Renal cortical epithelial cell (primary cell): ENCODE measurements around the gene MYT1. TPM values are rescaled to one million over a fixed set of nuclear protein-coding genes. Genes with fewer than 3 reads are reported as not detected.

ENCODE experiments used
- DNase-seq: peaks from one replicate; pipeline ENCODE4 v3.0.0-alpha.2; 2011; ENCODE audit warnings: low read depth
- total RNA-seq: library from RNA; depleted of rRNA; stranded (reverse); fragments of >200 nt; gene quantifications from 2 replicates; pipeline ENCODE4 v1.2.3, GENCODE V29; 2014

The MYT1 gene
- total RNA-seq, 1 donor from 2014 or later: under 0.01 TPM

- no peak for DNase-seq
Measured at GRCh38 chr20:64153861-64154589, 10.2 kb upstream of the MYT1 start.

- no peak for DNase-seq
Measured at GRCh38 chr20:64154590-64155257, 9.5 kb upstream of the MYT1 start.

GRCh38 chr20:64155258-64156135, 8.8 kb upstream of the MYT1 start:
- no peak for DNase-seq

GRCh38 chr20:64156136-64156885, 7.9 kb upstream of the MYT1 start:
- no peak for DNase-seq

GRCh38 chr20:64156886-64157875, 7.1 kb upstream of the MYT1 start:
- DNase-seq: no peak

GRCh38 chr20:64157878-64158277, 6.4 kb upstream of the MYT1 start:
- DNase-seq: no peak

- no peak for DNase-seq
Measured at GRCh38 chr20:64158346-64159285, 5.6 kb upstream of the MYT1 start.

- no peak for DNase-seq
Measured at GRCh38 chr20:64159286-64159680, 5.0 kb upstream of the MYT1 start.

GRCh38 chr20:64159711-64160110, 4.5 kb upstream of the MYT1 start:
- no peak for DNase-seq

- no peak for DNase-seq
Measured at GRCh38 chr20:64160118-64160517, 4.1 kb upstream of the MYT1 start.

- no peak for DNase-seq
Measured at GRCh38 chr20:64160526-64161355, 3.5 kb upstream of the MYT1 start.

GRCh38 chr20:64161356-64162238, 2.7 kb upstream of the MYT1 start:
- peak; percentile 20 for DNase-seq

GRCh38 chr20:64162239-64162910, 1.9 kb upstream of the MYT1 start:
- DNase-seq: no peak

- no peak for DNase-seq
Measured at GRCh38 chr20:64163776-64164122, 503 bp upstream of the MYT1 start.

GRCh38 chr20:64165866-64166600, 1.8 kb downstream of the MYT1 start:
- no peak for DNase-seq
